ENCODE measurements around the gene ADGRE2.
"Not testable (repeated sequence)": the region's sequence is repeated elsewhere in the genome, so short reads cannot be mapped to it uniquely, and the experiment has no call there.

ADGRE2 gene

GRCh38 chr19:14775869-14776586 lies 2.3 kb downstream of the ADGRE2 start:
- peak overlapping the region; percentile 68 for H3K9ac ChIP-seq (ENCODE audit: low read depth, low read length)
- H3K9me3 ChIP-seq (replicated peaks; ENCODE audit: low read length) = no peaks in the 10 kb centered on the region
- peak overlapping the region; percentile 76 for H3K4me3 ChIP-seq (ENCODE audit: low read length)

GRCh38 chr19:14775326-14775725 lies 3.0 kb downstream of the ADGRE2 start:
- H3K36me3 ChIP-seq (ENCODE audit: insufficient read depth, low read length); H3K9me3 ChIP-seq (replicated peaks; ENCODE audit: low read length); H3K27me3 ChIP-seq (ENCODE audit: control insufficient read depth, insufficient read depth, low read length); H3K9ac ChIP-seq (ENCODE audit: low read depth, low read length); H3K4me1 ChIP-seq (ENCODE audit: control insufficient read depth, insufficient read depth, low read length); H3K4me3 ChIP-seq (ENCODE audit: low read length): not testable (repeated sequence)
- peak overlapping the region; percentile 77 for H3K4me2 ChIP-seq (ENCODE audit: low read length)

More at GRCh38 chr19:14775869-14776586, 2.3 kb downstream of the ADGRE2 start:
- peak overlapping the region; percentile 77 for H3K4me2 ChIP-seq (ENCODE audit: low read length)
- H3K36me3 ChIP-seq (ENCODE audit: insufficient read depth, low read length) = peaks cover 6% of the 10 kb centered on the region
- H3K27me3 ChIP-seq (ENCODE audit: control insufficient read depth, insufficient read depth, low read length) = no peaks in the 10 kb centered on the region
- H3K4me1 ChIP-seq (ENCODE audit: control insufficient read depth, insufficient read depth, low read length) = no peaks in the 10 kb centered on the region

GRCh38 chr19:14774373-14774772 lies 4.0 kb downstream of the ADGRE2 start:
- no peaks in the 10 kb centered on the region for H3K9me3 ChIP-seq (replicated peaks; ENCODE audit: low read length)
- H3K4me1 ChIP-seq (ENCODE audit: control insufficient read depth, insufficient read depth, low read length) = no peaks in the 10 kb centered on the region
- no peak overlapping the region for H3K4me2 ChIP-seq (ENCODE audit: low read length)
- H3K9ac ChIP-seq (ENCODE audit: low read depth, low read length) = no peak overlapping the region
- no peak overlapping the region for H3K4me3 ChIP-seq (ENCODE audit: low read length)
- peaks cover 6% of the 10 kb centered on the region for H3K36me3 ChIP-seq (ENCODE audit: insufficient read depth, low read length)
- no peaks in the 10 kb centered on the region for H3K27me3 ChIP-seq (ENCODE audit: control insufficient read depth, insufficient read depth, low read length)

GRCh38 chr19:14773722-14774121 lies 4.6 kb downstream of the ADGRE2 start:
- not testable (repeated sequence) for H3K9me3 ChIP-seq (replicated peaks; ENCODE audit: low read length); H3K27me3 ChIP-seq (ENCODE audit: control insufficient read depth, insufficient read depth, low read length)

GRCh38 chr19:14772995-14773394 lies 5.4 kb downstream of the ADGRE2 start:
- Histone ChIP-seq H3K9me3 (replicated peaks; ENCODE audit: low read length) (no peaks in the 10 kb centered on the region), H3K9ac (ENCODE audit: low read depth, low read length) (no peak overlapping the region), H3K4me2 (ENCODE audit: low read length) (no peak overlapping the region), H3K36me3 (ENCODE audit: insufficient read depth, low read length) (peaks cover 10% of the 10 kb centered on the region), H3K4me1 (ENCODE audit: control insufficient read depth, insufficient read depth, low read length) (no peaks in the 10 kb centered on the region), H3K4me3 (ENCODE audit: low read length) (no peak overlapping the region), H3K27me3 (ENCODE audit: control insufficient read depth, insufficient read depth, low read length) (no peaks in the 10 kb centered on the region)

More at GRCh38 chr19:14773722-14774121, 4.6 kb downstream of the ADGRE2 start:
- not testable (repeated sequence) for H3K4me3 ChIP-seq (ENCODE audit: low read length); H3K4me1 ChIP-seq (ENCODE audit: control insufficient read depth, insufficient read depth, low read length); H3K4me2 ChIP-seq (ENCODE audit: low read length); H3K9ac ChIP-seq (ENCODE audit: low read depth, low read length); H3K36me3 ChIP-seq (ENCODE audit: insufficient read depth, low read length)

- Histone ChIP-seq H3K9ac (ENCODE audit: low read depth, low read length) (no peak overlapping the region), H3K9me3 (replicated peaks; ENCODE audit: low read length) (no peaks in the 10 kb centered on the region), H3K36me3 (ENCODE audit: insufficient read depth, low read length) (peaks cover 10% of the 10 kb centered on the region), H3K4me2 (ENCODE audit: low read length) (no peak overlapping the region), H3K4me1 (ENCODE audit: control insufficient read depth, insufficient read depth, low read length) (no peaks in the 10 kb centered on the region), H3K4me3 (ENCODE audit: low read length) (no peak overlapping the region), H3K27me3 (ENCODE audit: control insufficient read depth, insufficient read depth, low read length) (no peaks in the 10 kb centered on the region)
These were observed 5.9 kb downstream of the ADGRE2 start for GRCh38 chr19:14772467-14772866.

GRCh38 chr19:14770944-14771839 lies 7.2 kb downstream of the ADGRE2 start:
- H3K4me1 ChIP-seq (ENCODE audit: control insufficient read depth, insufficient read depth, low read length) = no peaks in the 10 kb centered on the region
- peaks cover 10% of the 10 kb centered on the region for H3K36me3 ChIP-seq (ENCODE audit: insufficient read depth, low read length)
- no peaks in the 10 kb centered on the region for H3K9me3 ChIP-seq (replicated peaks; ENCODE audit: low read length)
- H3K9ac ChIP-seq (ENCODE audit: low read depth, low read length) = no peak overlapping the region
- no peak overlapping the region for H3K4me3 ChIP-seq (ENCODE audit: low read length)
- no peak overlapping the region for H3K4me2 ChIP-seq (ENCODE audit: low read length)
- no peaks in the 10 kb centered on the region for H3K27me3 ChIP-seq (ENCODE audit: control insufficient read depth, insufficient read depth, low read length)

GRCh38 chr19:14770136-14770535 lies 8.2 kb downstream of the ADGRE2 start:
- no peak overlapping the region for H3K4me2 ChIP-seq (ENCODE audit: low read length)
- no peaks in the 10 kb centered on the region for H3K9me3 ChIP-seq (replicated peaks; ENCODE audit: low read length)
- H3K4me3 ChIP-seq (ENCODE audit: low read length) = no peak overlapping the region
- H3K36me3 ChIP-seq (ENCODE audit: insufficient read depth, low read length) = peaks cover 10% of the 10 kb centered on the region
- H3K27me3 ChIP-seq (ENCODE audit: control insufficient read depth, insufficient read depth, low read length) = no peaks in the 10 kb centered on the region
- no peaks in the 10 kb centered on the region for H3K4me1 ChIP-seq (ENCODE audit: control insufficient read depth, insufficient read depth, low read length)
- no peak overlapping the region for H3K9ac ChIP-seq (ENCODE audit: low read depth, low read length)

GRCh38 chr19:14769201-14769600 lies 9.2 kb downstream of the ADGRE2 start:
- Histone ChIP-seq H3K9me3 (replicated peaks; ENCODE audit: low read length) (no peaks in the 10 kb centered on the region), H3K4me2 (ENCODE audit: low read length) (no peak overlapping the region), H3K4me1 (ENCODE audit: control insufficient read depth, insufficient read depth, low read length) (no peaks in the 10 kb centered on the region), H3K36me3 (ENCODE audit: insufficient read depth, low read length) (peaks cover 10% of the 10 kb centered on the region), H3K4me3 (ENCODE audit: low read length) (no peak overlapping the region), H3K27me3 (ENCODE audit: control insufficient read depth, insufficient read depth, low read length) (no peaks in the 10 kb centered on the region), H3K9ac (ENCODE audit: low read depth, low read length) (no peak overlapping the region)

- Histone ChIP-seq H3K4me1 (ENCODE audit: control insufficient read depth, insufficient read depth, low read length) (no peaks in the 10 kb centered on the region), H3K27me3 (ENCODE audit: control insufficient read depth, insufficient read depth, low read length) (no peaks in the 10 kb centered on the region), H3K4me3 (ENCODE audit: low read length) (no peak overlapping the region), H3K9ac (ENCODE audit: low read depth, low read length) (no peak overlapping the region), H3K4me2 (ENCODE audit: low read length) (no peak overlapping the region), H3K9me3 (replicated peaks; ENCODE audit: low read length) (no peaks in the 10 kb centered on the region), H3K36me3 (ENCODE audit: insufficient read depth, low read length) (peaks cover 10% of the 10 kb centered on the region)
These were observed 10.4 kb downstream of the ADGRE2 start for GRCh38 chr19:14768001-14768400.

- H3K27me3 ChIP-seq (ENCODE audit: control insufficient read depth, insufficient read depth, low read length) = no peaks in the 10 kb centered on the region
- no peaks in the 10 kb centered on the region for H3K4me1 ChIP-seq (ENCODE audit: control insufficient read depth, insufficient read depth, low read length)
- peaks cover 9% of the 10 kb centered on the region for H3K36me3 ChIP-seq (ENCODE audit: insufficient read depth, low read length)
- H3K9me3 ChIP-seq (replicated peaks; ENCODE audit: low read length) = no peaks in the 10 kb centered on the region
- no peak overlapping the region for H3K9ac ChIP-seq (ENCODE audit: low read depth, low read length)
- H3K4me2 ChIP-seq (ENCODE audit: low read length) = no peak overlapping the region
- H3K4me3 ChIP-seq (ENCODE audit: low read length) = no peak overlapping the region
These were observed 10.8 kb downstream of the ADGRE2 start for GRCh38 chr19:14767466-14767971.
